Measurements from ENCODE around the gene RASEF.

DNA sequence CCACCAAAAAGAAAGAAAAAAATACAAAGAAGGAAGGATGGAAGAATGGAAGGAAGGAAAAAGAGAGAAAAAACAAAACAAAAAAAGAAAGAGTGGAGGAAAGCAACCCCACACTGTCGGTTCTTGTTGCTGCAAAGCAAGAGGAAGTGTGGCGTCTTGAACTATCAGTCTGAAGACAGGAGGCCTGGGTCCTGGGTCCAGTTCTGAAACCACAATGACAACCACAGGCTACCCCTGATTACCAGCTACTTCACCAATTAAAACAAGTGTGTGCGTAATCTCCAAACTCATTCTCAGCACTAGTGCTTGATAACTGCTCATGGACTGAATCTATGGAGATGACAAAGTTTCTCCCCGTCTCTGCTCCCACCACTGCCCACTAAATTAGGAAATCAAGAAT lies 93.7 kb downstream of the RASEF start:
- TF ChIP-seq, protein P1, sequence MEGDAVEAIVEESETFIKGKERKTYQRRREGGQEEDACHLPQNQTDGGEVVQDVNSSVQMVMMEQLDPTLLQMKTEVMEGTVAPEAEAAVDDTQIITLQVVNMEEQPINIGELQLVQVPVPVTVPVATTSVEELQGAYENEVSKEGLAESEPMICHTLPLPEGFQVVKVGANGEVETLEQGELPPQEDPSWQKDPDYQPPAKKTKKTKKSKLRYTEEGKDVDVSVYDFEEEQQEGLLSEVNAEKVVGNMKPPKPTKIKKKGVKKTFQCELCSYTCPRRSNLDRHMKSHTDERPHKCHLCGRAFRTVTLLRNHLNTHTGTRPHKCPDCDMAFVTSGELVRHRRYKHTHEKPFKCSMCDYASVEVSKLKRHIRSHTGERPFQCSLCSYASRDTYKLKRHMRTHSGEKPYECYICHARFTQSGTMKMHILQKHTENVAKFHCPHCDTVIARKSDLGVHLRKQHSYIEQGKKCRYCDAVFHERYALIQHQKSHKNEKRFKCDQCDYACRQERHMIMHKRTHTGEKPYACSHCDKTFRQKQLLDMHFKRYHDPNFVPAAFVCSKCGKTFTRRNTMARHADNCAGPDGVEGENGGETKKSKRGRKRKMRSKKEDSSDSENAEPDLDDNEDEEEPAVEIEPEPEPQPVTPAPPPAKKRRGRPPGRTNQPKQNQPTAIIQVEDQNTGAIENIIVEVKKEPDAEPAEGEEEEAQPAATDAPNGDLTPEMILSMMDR (IDR thresholded peaks at IDR 0.05 in 4 of 5, conservative IDR thresholded peaks at IDR 0.05 in 1 of 5) = no peak
- no peak for TF ChIP-seq POLR2A (IDR thresholded peaks at IDR 0.05)
